ENCODE measurements around the gene UBXN1. TPM values are rescaled to one million over a fixed set of nuclear protein-coding genes. Genes with fewer than 3 reads are reported as not detected.

The UBXN1 gene
- total RNA-seq, 3 donors from 2014 or later, result 204 to 248 (median 239) TPM

Other genes with a start within 250 kb of the UBXN1 start
- 1,000 to 10,000 TPM in 2 of 3 donors, 100 to 1,000 TPM in 1; 636 to 1,393 (median 1,040) TPM for gene AHNAK, start 132.3 kb downstream of the UBXN1 start, total RNA-seq
- 1,000 to 10,000 TPM; 1,312 to 1,961 (median 1,794) TPM for gene EEF1G, start 105.2 kb downstream of the UBXN1 start, total RNA-seq
- 10 to 100 TPM in 2 of 3 donors, 1 to 10 TPM in 1; 7.7 to 12.1 (median 10.7) TPM for gene TUT1, start 87.5 kb downstream of the UBXN1 start, total RNA-seq
- 10 to 100 TPM; 61.3 to 92.8 (median 85.5) TPM for gene MTA2, start 77.2 kb downstream of the UBXN1 start, total RNA-seq
- 10 to 100 TPM; 34.7 to 58.7 (median 35.7) TPM for gene EML3, start 66.3 kb downstream of the UBXN1 start, total RNA-seq
- 10 to 100 TPM in 2 of 3 donors, 1 to 10 TPM in 1; 8.5 to 11.5 (median 11.0) TPM for gene ROM1, start 65.8 kb downstream of the UBXN1 start, total RNA-seq
- gene B3GAT3, start 57.1 kb downstream of the UBXN1 start, total RNA-seq, result 10 to 100 TPM; 19.0 to 38.0 (median 29.6) TPM
- gene GANAB, start 32.5 kb downstream of the UBXN1 start, total RNA-seq, result 100 to 1,000 TPM; 114 to 116 (median 116) TPM
- 10 to 100 TPM; 14.6 to 19.0 (median 18.4) TPM for gene INTS5, start 25.8 kb downstream of the UBXN1 start, total RNA-seq
- 10 to 100 TPM; 22.9 to 42.9 (median 25.2) TPM for gene C11orf98, start 13.9 kb downstream of the UBXN1 start, total RNA-seq
- 10 to 100 TPM in 1 of 3 donors, 1 to 10 TPM in 2; 5.4 to 16.1 (median 5.8) TPM for gene CSKMT, start 13.8 kb downstream of the UBXN1 start, total RNA-seq
- gene UQCC3, start 7.4 kb downstream of the UBXN1 start, total RNA-seq, result 1 to 10 TPM; 7.4 to 9.8 (median 8.3) TPM
- 1 to 10 TPM; 4.3 to 6.0 (median 5.6) TPM for gene LBHD1, start 6.8 kb downstream of the UBXN1 start, total RNA-seq
- gene LRRN4CL, start 10.5 kb upstream of the UBXN1 start, total RNA-seq, result 10 to 100 TPM in 2 of 3 donors, 1 to 10 TPM in 1; 9.8 to 15.1 (median 13.6) TPM
- 10 to 100 TPM; 40.2 to 58.4 (median 54.1) TPM for gene BSCL2, start 28.4 kb upstream of the UBXN1 start, total RNA-seq
- not detected for gene GNG3, start 28.6 kb upstream of the UBXN1 start, total RNA-seq
- 10 to 100 TPM; 22.3 to 24.5 (median 23.6) TPM for gene HNRNPUL2, start 48.4 kb upstream of the UBXN1 start, total RNA-seq
- 10 to 100 TPM; 19.2 to 26.2 (median 25.8) TPM for gene TTC9C, start 49.4 kb upstream of the UBXN1 start, total RNA-seq
- gene ZBTB3, start 75.1 kb upstream of the UBXN1 start, total RNA-seq, result 1 to 10 TPM; 5.9 to 9.7 (median 9.0) TPM
- 10 to 100 TPM; 54.2 to 80.6 (median 65.5) TPM for gene POLR2G, start 82.5 kb upstream of the UBXN1 start, total RNA-seq
- gene TAF6L, start 92.3 kb upstream of the UBXN1 start, total RNA-seq, result 10 to 100 TPM; 14.1 to 20.8 (median 20.5) TPM
- 10 to 100 TPM; 61.4 to 66.9 (median 64.9) TPM for gene TMEM179B, start 108.3 kb upstream of the UBXN1 start, total RNA-seq
- gene TMEM223, start 112.9 kb upstream of the UBXN1 start, total RNA-seq, result 10 to 100 TPM; 26.9 to 34.1 (median 29.8) TPM
- 10 to 100 TPM; 74.9 to 89.3 (median 76.4) TPM for gene NXF1, start 126.4 kb upstream of the UBXN1 start, total RNA-seq
- gene STX5, start 153.0 kb upstream of the UBXN1 start, total RNA-seq, result 10 to 100 TPM; 30.8 to 42.3 (median 34.2) TPM
- 1 to 10 TPM in 1 of 3 donors, not detected in 2; 1.6 TPM for gene TEX54, start 153.8 kb upstream of the UBXN1 start, total RNA-seq
- gene WDR74, start 160.5 kb upstream of the UBXN1 start, total RNA-seq, result 10 to 100 TPM; 46.6 to 62.6 (median 48.7) TPM
- 100 to 1,000 TPM; 147 to 214 (median 171) TPM for gene SLC3A2, start 201.8 kb upstream of the UBXN1 start, total RNA-seq
- 1 to 10 TPM in 1 of 3 donors, under 1 TPM in 1, not detected in 1; 0.88 to 1.3 TPM for gene CHRM1, start 242.3 kb upstream of the UBXN1 start, total RNA-seq

Measured in breast epithelium (tissue), 3 donors.